ENCODE measurements around the gene PLA2G4C.
A peak's percentile ranks its signal among the peaks of the same experiment; 100 is the strongest.

GRCh38 chr19:48102870-48103751, 7.5 kb downstream of the PLA2G4C start:
- TF ChIP-seq, protein P1, sequence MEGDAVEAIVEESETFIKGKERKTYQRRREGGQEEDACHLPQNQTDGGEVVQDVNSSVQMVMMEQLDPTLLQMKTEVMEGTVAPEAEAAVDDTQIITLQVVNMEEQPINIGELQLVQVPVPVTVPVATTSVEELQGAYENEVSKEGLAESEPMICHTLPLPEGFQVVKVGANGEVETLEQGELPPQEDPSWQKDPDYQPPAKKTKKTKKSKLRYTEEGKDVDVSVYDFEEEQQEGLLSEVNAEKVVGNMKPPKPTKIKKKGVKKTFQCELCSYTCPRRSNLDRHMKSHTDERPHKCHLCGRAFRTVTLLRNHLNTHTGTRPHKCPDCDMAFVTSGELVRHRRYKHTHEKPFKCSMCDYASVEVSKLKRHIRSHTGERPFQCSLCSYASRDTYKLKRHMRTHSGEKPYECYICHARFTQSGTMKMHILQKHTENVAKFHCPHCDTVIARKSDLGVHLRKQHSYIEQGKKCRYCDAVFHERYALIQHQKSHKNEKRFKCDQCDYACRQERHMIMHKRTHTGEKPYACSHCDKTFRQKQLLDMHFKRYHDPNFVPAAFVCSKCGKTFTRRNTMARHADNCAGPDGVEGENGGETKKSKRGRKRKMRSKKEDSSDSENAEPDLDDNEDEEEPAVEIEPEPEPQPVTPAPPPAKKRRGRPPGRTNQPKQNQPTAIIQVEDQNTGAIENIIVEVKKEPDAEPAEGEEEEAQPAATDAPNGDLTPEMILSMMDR (IDR thresholded peaks at IDR 0.05 in 4 of 5, conservative IDR thresholded peaks at IDR 0.05 in 1 of 5) = peak; percentile 25 to 60 (median 35)
- TF ChIP-seq POLR2A (IDR thresholded peaks at IDR 0.05) = no peak

All from gastrocnemius medialis (tissue), 4 donors.